Measurements from ENCODE around the gene FBXO24. TPM values are rescaled to one million over a fixed set of nuclear protein-coding genes. Genes with fewer than 3 reads are reported as not detected.

FBXO24 gene
- 0.09 and 0.28 TPM in 2 replicates for total RNA-seq

GRCh38 chr7:100586266-100587025 is at the start of gene FBXO24:
Gene FBXO24 (plus strand): TSS chr7:100586328. CDS start chr7:100586626, 298 bp downstream.

GRCh38 chr7:100538654-100539435 is 47.3 kb upstream of the FBXO24 start, which contains the start of gene AGFG2:
Gene AGFG2 (plus strand): TSS chr7:100539203. CDS start chr7:100539347, 144 bp downstream.

GRCh38 chr7:100573691-100574361 is 12.3 kb upstream of the FBXO24 start, which contains the start of gene SAP25:
Gene SAP25 (minus strand): TSS chr7:100573900. CDS start chr7:100573742, 158 bp downstream.

DNA sequence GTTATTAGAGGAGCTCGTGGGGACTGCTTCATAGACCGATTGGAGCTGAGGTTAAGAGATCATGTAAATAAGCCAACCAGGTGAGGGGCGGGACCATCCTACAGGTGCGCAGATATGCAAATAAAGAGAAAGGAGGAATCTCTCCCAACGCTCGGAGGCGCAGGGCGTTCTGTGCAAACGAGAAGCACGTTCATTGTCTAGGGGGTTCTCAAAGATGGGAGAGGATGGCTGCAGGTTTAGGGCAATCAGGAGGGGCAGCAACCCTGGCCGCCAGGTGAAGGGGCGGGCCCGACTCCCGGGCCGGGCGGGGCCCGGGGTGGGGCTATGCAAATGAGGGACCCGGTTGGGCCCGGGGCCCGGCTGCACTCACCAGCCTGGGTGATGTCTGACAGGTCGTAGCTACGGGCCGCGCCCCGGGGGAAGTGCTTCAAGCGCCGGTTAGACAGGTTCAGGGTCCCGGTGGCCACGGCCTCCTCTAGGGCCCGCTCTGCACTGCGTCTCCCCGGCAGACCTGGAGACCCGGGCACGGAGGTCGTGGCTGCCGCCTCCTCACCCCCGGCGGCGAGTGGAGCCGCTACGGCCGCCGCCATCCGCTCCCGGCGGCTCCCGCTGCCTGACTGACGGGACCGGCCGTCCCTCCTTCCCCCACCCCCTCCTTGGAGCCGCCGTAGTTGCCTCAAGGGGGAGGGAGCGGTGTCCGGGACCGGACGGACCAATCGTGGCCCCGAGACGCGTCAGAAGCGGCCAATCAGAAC is 440 bp upstream of the FBXO24 start, which contains the start of gene LRCH4:
TSS of gene LRCH4 (minus strand) at position 619 of the 755 bp plus-strand sequence. CDS start at position 590, 29 bp downstream.

DNA sequence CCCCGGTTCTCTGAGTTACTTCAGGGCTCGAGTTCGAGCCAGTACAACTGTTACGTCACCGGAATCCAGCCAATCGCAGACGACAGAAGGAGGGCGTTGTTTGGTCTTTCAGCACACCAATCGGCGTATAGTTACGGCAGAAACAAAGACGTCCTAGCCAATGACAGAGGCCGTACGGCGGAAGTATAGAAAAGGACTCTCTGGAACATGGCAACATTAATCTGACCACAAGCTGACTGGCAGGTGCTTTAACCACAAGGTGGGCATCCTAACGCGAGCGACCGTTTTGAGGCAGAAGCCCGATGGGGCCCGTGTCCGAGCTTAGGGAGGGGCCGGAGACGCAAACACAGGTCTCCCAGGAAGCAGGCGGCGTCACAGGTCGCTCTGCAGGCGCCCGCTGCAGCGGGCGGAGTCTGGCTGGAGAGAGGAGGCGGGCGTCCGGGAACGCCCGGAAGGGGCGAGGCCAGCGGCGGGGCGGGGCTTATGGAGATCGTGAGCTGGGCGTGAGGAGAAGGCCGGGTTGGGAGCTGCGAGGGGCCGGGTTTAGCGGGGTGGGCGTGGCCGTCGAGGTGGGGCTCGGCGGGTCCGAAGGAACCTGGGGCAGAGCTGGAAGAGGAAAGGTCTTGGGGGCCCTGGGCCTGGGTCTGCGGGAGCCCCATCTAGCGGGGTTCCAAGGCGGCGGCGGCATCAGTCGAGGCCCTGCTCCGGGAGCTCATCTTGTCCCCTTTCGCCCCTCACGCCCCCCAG is 26.0 kb downstream of the FBXO24 start, which contains the start of gene MOSPD3:
TSS of gene MOSPD3 (plus strand) at position 558 of the 747 bp plus-strand sequence. CDS start 252 bp downstream, outside the sequence.

GRCh38 chr7:100641463-100641859 is 55.3 kb downstream of the FBXO24 start, which contains the start of gene TFR2:
Gene TFR2 (minus strand): TSS chr7:100641552. CDS start chr7:100641509, 43 bp downstream.

Other genes starting within 250 kb of the FBXO24 start
- gene PILRB, start 228.2 kb upstream of the FBXO24 start, total RNA-seq: 4.1 and 14.6 TPM in 2 replicates
- gene PILRA, start 212.8 kb upstream of the FBXO24 start, total RNA-seq: 0.28 TPM in 1 of 2 replicates, not detected in the other
- 0.54 and 0.85 TPM in 2 replicates for gene ZCWPW1, start 157.6 kb upstream of the FBXO24 start, total RNA-seq
- 33.0 and 42.9 TPM in 2 replicates for gene MEPCE, start 156.5 kb upstream of the FBXO24 start, total RNA-seq
- gene PPP1R35, start 149.8 kb upstream of the FBXO24 start, total RNA-seq: 18.1 and 18.5 TPM in 2 replicates
- 1.3 and 1.9 TPM in 2 replicates for gene SPACDR, start 122.1 kb upstream of the FBXO24 start, total RNA-seq
- 27.9 and 32.6 TPM in 2 replicates for gene TSC22D4, start 107.1 kb upstream of the FBXO24 start, total RNA-seq
- 1.9 and 2.2 TPM in 2 replicates for gene NYAP1, start 102.4 kb upstream of the FBXO24 start, total RNA-seq
- gene AGFG2, start 47.1 kb upstream of the FBXO24 start, total RNA-seq: 18.0 and 19.2 TPM in 2 replicates
- gene SAP25, start 12.4 kb upstream of the FBXO24 start, total RNA-seq: not detected in 2 replicates
- gene LRCH4, start 199 bp upstream of the FBXO24 start, total RNA-seq: 6.2 and 9.3 TPM in 2 replicates
- 0.28 and 0.45 TPM in 2 replicates for gene PCOLCE, start 16.0 kb downstream of the FBXO24 start, total RNA-seq
- gene MOSPD3, start 26.2 kb downstream of the FBXO24 start, total RNA-seq: 4.0 and 4.2 TPM in 2 replicates
- gene TFR2, start 55.2 kb downstream of the FBXO24 start, total RNA-seq: 0.18 and 0.19 TPM in 2 replicates
- gene ACTL6B, start 70.1 kb downstream of the FBXO24 start, total RNA-seq: not detected in 2 replicates
- gene GNB2, start 87.4 kb downstream of the FBXO24 start, total RNA-seq: 79.3 and 96.9 TPM in 2 replicates
- gene GIGYF1, start 107.9 kb downstream of the FBXO24 start, total RNA-seq: 12.1 and 16.4 TPM in 2 replicates
- 34.6 and 45.7 TPM in 2 replicates for gene POP7, start 119.8 kb downstream of the FBXO24 start, total RNA-seq
- gene EPO, start 134.1 kb downstream of the FBXO24 start, total RNA-seq: not detected in 2 replicates
- not detected in 2 replicates for gene ZAN, start 147.3 kb downstream of the FBXO24 start, total RNA-seq
- 281 and 308 TPM in 2 replicates for gene EPHB4, start 241.2 kb downstream of the FBXO24 start, total RNA-seq